Lower leg skin (tissue), 4 donors: ENCODE data around the gene SOX21. TPM values are rescaled to one million over a fixed set of nuclear protein-coding genes. Genes with fewer than 3 reads are reported as not detected.
A peak's percentile ranks its signal among the peaks of the same experiment; 100 is the strongest.

ENCODE experiments used
- DNase-seq, 2 donors: peaks; one replicate each; pipeline ENCODE4 v3.0.0-alpha.2; 2019; ENCODE audit warnings: low spot score in 2 of 2
- H3K4me3 ChIP-seq: fragments of 200-600 bp; sonication (generic); 2 replicates; pipeline ENCODE4 v1.5.1; 2017; ENCODE audit warnings: mild to moderate bottlenecking, low read depth; ENCODE audit not compliant: poor library complexity, severe bottlenecking
- POLR2A ChIP-seq, 2 donors: fragments of 450-650 bp; IDR thresholded peaks; one replicate each; pipeline ENCODE4 v1.6.1; 2016 to 2017; ENCODE audit warnings: antibody characterized with exemption in 2 of 2, mild to moderate bottlenecking in 1 of 2, moderate library complexity in 1 of 2
- WGBS, 2 donors: methylation state at CpG; one replicate each; pipeline ENCODE4 v1.1.5; 2018; 5-methylcytosine and 5-hydroxymethylcytosine counted together
- intact Hi-C: fragments of 100-400 bp; cut with DNase I; formaldehyde crosslinking; loops from one replicate; pipeline ENCODE4 v1.15.0; 2023; ENCODE audit warnings: low total_unique reads
- total RNA-seq, 4 donors: library from RNA; depleted of rRNA; stranded (reverse); fragments of >200 nt; gene quantifications; one replicate each; pipeline ENCODE4 v1.1.0, GENCODE V29; 2016
- TF ChIP-seq, protein P1 (sequence below), 3 donors: fragments of 450-650 bp; IDR thresholded peaks; one replicate each; pipeline ENCODE4 v1.5.1; 2016; ENCODE audit warnings: antibody characterized with exemption in 3 of 3, mild to moderate bottlenecking in 3 of 3, moderate library complexity in 2 of 3

SOX21 gene
- total RNA-seq, 4 donors from 2014 or later = 20.5 to 28.0 (median 26.8) TPM

DNA sequence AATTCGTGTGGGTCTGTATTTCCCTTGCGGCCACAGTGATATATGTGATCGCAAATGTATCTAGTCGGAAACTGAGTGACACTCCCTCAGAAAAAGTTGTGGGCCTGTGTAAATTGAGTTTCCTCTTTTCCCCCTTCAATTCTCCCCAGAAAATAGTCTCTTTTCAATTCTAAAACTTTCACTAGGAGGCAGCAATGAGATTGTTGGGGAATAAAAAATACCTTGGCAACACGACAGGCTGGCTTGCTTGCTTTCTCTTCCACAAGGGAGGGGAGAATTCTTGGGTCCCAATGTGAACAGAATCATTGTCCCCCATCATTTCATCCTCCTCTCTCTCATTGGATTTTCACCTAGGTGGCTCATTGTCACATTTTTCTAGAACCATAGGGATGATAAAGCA, 3.7 kb upstream of the SOX21 start:
- DNase-seq = no peak
- no peak overlapping the region for H3K4me3 ChIP-seq
- 55 to 66% methylated on average over 5 of the region's 5 CpGs for WGBS, 2 donors
- intact Hi-C loops = loop anchor here (10.0 kb wide), 1 partner anchor 439 kb away; no protein-coding TSS in a partner anchor
- TF ChIP-seq, protein P1, sequence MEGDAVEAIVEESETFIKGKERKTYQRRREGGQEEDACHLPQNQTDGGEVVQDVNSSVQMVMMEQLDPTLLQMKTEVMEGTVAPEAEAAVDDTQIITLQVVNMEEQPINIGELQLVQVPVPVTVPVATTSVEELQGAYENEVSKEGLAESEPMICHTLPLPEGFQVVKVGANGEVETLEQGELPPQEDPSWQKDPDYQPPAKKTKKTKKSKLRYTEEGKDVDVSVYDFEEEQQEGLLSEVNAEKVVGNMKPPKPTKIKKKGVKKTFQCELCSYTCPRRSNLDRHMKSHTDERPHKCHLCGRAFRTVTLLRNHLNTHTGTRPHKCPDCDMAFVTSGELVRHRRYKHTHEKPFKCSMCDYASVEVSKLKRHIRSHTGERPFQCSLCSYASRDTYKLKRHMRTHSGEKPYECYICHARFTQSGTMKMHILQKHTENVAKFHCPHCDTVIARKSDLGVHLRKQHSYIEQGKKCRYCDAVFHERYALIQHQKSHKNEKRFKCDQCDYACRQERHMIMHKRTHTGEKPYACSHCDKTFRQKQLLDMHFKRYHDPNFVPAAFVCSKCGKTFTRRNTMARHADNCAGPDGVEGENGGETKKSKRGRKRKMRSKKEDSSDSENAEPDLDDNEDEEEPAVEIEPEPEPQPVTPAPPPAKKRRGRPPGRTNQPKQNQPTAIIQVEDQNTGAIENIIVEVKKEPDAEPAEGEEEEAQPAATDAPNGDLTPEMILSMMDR (IDR thresholded peaks at IDR 0.05) = no peak
- TF ChIP-seq POLR2A (IDR thresholded peaks at IDR 0.05) = no peak

DNA sequence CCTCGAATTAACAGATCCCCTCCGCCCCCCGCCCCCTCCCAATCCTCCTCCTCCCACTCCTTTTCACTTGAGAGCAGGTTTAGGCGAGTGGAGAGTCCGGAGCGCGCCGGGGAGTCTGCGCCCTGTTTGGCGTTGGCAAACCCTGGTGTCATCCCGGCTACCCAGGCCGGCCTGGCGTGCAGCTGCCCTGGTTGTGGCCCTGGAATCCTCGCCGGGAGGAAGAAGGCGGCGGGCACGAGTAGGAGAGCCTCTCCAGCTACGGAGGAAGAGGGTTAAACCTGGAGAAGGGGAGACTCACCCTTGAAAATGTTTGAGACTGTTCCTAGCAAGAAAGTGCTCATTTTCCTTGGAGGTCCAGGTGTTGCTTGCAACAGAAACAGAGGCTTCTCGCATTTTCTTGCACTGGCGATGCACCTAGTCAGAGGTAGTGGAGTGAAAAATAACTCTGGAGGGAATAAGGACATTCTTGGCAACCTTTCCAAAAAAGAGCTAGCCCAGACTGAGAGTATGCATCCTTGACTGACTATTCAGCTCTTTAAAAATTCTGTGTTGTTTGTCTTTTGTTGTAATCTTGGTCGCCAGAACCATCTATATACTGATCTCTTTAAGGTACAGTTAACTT, 1.3 kb upstream of the SOX21 start:
- intact Hi-C loops = loop anchor here (10.0 kb wide), 1 partner anchor 441 kb away; no protein-coding TSS in a partner anchor
- H3K4me3 ChIP-seq = no peak overlapping the region
- WGBS, 2 donors = 7 to 10% methylated on average over 15 to 18 of the region's 22 CpGs
- no peak for TF ChIP-seq POLR2A (IDR thresholded peaks at IDR 0.05)
- TF ChIP-seq, protein P1 (IDR thresholded peaks at IDR 0.05) = no peak
- DNase-seq = no peak

DNA sequence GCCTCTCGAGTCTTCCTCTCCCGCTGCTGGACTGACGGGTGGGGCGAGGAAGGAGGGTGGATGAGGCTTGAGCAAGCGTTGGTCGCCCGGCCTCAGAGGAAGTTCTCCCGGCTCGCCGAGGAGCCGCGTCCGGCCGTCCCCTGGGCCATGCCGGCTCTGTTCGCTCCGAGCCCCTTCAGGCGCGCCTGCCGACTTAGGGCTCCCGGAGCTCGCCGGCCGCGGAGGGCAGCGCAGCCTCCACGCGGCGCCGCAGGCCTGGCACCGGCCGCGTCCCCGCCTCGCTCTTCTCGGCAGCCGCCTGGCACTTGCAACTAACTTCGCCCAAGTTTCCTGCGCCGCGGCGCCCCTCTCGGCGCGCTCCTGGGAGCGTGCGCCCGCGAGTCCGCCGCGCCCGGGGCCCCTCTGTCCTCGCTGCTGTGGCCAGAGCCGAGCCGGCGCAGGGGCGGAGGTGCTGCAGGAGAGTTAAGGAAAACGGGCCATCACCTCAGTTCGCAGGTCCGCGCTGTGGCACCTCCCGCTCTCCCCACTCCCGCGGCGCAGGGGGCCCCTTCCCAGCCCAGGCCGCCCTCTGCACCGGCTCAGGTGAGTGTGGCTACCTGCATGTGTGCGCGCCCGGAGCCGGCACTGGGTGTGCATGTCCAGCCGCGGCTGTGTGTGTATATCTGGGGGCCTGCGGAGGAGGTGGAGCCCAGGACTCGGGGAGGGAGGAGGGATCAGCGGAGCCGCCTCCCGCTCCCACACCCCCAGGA, 641 bp upstream of the SOX21 start:
- TF ChIP-seq, protein P1 (IDR thresholded peaks at IDR 0.05) = no peak
- no peak for TF ChIP-seq POLR2A (IDR thresholded peaks at IDR 0.05)
- intact Hi-C loops = loop anchor here (10.0 kb wide), 1 partner anchor 442 kb away; no protein-coding TSS in a partner anchor
- no peak for DNase-seq
- WGBS, 2 donors = 2 to 3% methylated on average over 33 to 48 of the region's 79 CpGs
- H3K4me3 ChIP-seq = peak overlapping the region; percentile 2

DNA sequence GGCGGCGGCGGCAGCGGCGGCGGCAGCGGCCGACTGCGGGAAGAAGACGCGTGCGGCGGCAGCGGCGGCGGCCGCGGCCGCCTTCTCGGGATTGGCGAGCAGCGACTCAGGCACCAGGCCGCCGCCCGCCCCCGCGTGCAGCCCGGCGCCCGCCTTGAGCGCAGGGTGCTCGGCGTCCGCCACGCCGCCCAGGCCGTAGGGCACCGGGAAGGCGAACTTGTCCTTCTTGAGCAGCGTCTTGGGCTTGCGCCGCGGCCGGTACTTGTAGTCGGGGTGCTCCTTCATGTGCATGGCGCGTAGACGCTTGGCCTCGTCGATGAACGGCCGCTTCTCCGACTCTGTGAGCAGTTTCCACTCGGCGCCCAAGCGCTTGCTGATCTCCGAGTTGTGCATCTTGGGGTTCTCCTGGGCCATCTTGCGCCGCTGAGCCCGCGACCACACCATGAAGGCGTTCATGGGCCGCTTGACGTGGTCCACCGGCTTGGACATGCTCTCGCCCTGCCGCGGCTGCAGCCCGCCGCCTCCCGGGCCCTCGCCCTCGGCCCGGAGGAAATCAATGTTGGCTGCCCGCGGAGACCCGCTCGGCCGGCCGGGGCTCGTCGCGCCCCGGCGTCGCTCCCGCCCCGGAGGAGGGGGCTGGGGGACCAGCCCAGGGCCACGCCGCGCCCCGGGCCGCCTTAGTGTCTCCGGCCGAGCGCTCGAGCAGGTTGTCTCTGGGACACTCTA, 621 bp downstream of the SOX21 start:
- 4% methylated on average over 71 of the region's 97 CpGs; no CpG with 5 or more reads in 1 of the 2 donors for WGBS, 2 donors
- peak overlapping the region; percentile 2 for H3K4me3 ChIP-seq
- TF ChIP-seq, protein P1 (IDR thresholded peaks at IDR 0.05) = no peak
- no peak for TF ChIP-seq POLR2A (IDR thresholded peaks at IDR 0.05)
- DNase-seq = no peak
- intact Hi-C loops = loop anchor here (10.0 kb wide), 1 partner anchor 443 kb away; no protein-coding TSS in a partner anchor

DNA sequence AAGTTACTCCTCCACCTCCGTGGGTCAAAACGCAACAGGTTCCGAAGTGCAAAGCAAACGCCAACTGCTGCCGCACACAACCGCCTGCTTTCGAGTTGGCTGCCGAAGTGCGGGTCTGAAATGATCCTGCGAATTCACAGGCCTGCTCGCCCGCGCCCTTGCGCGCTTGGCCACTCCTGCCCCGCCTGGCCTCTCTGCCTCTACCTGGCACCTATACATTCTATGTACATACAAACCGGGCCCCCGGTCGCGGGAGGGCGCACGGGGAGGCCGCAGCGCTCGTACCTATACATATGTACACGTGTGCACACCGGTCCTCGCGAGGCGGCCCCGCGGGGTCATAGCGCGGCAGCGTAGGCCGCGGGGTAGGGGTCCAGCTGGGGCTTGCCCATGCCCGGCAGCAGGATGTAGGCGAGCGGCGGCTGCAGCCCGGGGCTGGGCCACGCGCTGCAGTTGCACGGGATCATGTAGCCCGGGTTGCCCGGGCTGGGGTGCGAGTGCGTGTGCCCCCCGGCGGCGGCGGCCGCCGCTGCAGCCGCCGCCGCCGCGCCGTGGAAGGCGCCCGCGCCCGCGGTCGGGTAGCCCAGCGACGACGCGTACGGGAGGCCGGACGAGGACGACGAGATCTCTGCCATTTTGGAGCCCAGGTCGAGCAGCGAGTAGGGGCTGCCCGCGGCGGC, 1.3 kb downstream of the SOX21 start:
- WGBS, 2 donors = 1 to 3% methylated on average over 17 to 49 of the region's 81 CpGs
- DNase-seq = no peak
- intact Hi-C loops = loop anchor here (10.0 kb wide), 1 partner anchor 444 kb away; no protein-coding TSS in a partner anchor
- H3K4me3 ChIP-seq = peak overlapping the region; percentile 16
- TF ChIP-seq, protein P1 (IDR thresholded peaks at IDR 0.05) = no peak
- no peak for TF ChIP-seq POLR2A (IDR thresholded peaks at IDR 0.05)
